GM21423 (cell line): ENCODE data around the gene BDNF.
"Not testable (repeated sequence)": the region's sequence is repeated elsewhere in the genome, so short reads cannot be mapped to it uniquely, and the experiment has no call there.

ENCODE experiments used
- ATAC-seq: cut with Tn5 transposase; IDR thresholded peaks from one replicate; pipeline ENCODE4 v1.9.1; 2021; ENCODE audit warnings: mild to moderate bottlenecking, moderate library complexity; ENCODE audit not compliant: unreplicated experiment

Gene BDNF

DNA sequence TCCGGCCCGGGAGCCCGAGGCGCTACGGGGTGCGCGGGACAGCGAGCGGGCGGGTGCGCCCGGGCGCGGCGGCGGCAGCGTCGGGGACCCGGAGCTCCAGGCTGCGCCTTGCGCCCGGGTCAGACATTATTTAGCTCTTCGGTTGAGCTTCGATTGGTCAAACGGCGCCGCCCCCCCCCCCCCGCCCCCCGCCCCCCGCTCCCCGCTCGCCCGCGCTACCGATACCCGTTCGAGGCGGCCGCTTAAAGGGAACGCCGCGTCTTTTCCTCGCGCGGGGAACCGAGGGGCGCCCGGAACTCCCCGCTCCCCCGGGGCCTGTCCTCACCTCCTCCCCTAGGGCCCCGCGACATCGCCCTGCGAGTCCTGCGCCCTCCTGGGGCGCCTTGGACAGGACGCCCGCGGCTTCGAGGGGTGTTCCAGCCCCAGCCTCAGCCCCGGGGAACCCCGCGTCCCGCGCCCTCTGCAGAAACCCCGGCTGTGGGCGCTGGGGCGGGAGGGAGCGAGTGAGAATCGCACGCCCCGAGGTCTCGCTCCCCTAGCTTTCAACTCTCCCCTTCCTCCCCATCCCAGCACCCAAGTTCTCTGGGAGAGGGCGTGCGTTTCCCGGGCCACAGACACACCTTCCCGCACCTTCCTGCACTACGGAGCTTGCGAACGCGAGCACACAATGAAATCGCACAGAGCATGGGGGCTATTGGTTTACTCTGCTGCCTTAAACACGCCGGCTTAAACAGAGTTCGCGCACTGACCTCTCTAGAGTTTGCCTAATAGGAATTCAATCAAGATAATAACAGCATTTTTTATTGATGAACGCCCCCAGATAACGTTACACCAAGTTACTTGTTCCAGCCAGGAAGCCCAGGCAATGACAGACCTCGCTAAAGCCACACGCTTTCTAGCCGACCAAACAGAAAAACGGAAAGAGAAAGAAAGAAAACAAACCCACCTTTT, at the start of gene BDNF:
TSS of gene BDNF (minus strand) at position 105 of the 951 bp plus-strand sequence. CDS start 41,891 bp downstream, outside the sequence.
- ATAC-seq: no peak

DNA sequence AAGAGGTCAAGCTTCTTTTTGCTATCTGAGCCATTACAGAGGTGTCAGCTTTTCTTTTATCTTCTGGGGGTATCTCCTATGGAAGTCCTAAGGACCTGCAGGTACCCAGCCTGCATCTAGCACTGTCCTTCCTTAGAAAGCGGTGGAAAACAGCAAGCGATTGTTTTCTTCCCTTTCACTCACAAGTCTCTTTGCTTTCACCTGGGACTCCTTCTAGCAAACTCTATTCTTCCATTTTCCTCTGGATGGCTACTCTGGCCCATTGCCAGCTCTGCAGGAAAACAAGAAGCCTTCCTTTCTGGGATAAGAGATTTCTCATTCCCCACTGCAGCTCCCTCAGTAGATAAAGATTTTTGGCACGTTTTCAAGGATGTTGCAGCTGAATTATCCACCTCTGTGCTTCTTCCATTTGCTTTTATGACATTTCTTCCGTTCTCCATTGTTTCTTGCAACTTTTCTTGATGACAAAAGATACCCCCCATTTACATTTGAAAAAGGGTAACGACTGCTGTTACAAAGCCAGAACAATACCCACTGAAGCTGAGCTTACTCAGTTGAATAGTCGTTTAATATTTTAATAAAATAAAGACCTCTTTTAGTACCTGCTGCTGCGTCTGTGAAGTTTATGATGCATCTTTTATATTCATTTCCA, 40.2 kb upstream of the BDNF start:
- ATAC-seq: no peak

DNA sequence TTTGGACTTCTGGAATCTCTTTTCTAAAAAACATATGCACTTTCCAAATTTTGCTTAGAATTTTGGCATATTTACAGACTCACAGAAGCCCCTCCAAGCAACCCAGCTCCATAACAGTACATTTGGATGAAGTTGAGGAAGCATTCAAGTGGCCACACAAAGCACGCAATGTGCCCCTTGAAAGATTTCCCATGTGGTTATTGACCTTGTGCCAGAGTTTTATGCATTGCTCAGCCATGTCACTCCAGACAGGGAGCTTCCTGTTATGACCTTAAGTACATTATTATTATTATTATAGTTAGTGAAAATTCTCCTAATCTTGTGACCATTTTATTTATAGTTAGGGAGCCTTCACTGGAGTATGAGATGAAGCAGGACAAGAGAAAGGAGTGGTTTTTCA, 35.0 kb upstream of the BDNF start:
- ATAC-seq: no peak

DNA sequence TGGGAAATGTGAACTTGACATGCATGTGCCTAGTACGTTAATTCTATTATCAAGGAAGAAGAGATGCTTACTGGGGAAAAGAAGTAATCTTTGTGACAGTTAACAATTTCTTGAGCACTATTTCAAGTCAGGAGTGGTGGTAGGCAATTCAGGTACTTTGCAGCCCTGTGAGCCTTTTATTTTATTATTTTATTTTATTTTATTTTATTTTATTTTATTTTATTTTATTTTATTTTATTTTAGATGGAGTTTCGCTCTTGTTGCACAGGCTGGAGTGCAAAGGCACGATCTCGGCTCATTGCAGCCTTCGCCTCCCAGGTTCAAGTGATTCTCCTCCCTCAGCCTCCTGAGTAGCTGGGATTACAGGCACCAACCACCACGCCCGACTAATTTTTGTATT, 31.5 kb upstream of the BDNF start:
- not testable (repeated sequence) for ATAC-seq

DNA sequence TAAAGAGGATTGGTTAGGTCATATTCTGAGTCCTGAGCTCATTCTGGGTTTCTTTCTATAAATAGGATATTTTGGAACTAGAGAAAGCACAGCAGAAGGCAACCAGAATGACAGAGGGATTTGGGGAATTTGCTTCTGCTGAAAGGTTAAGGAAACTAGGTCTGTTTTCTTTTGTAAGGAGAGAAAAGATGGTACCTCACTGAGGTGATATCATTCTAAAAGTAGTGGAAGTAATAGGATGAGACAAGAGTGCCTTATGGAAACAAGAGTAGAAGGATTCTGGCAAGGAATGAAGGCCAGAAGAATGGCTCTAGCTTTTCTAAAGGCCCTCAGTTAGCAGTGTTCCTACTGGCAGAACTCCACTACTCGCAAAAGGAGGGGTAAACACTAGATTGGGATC, 26.7 kb upstream of the BDNF start:
- ATAC-seq: no peak

DNA sequence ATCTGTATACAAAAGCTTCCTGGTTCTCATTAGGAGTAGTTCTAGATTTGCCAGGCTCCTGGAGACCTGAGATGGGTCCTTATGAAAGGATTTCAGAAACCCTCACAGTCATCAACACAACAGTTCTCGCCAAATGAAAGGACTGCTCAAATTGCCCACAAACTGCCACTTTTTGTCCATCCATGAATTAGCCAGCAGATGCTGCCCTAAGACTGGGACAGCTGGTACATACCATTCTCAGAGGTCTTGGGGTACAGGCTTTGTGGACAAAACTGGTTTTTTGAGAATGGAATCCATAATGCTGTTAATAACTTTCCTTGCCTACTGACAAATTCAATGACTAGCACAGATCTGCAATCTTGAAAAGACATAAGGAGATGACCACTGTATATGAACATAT, 23.4 kb upstream of the BDNF start:
- no peak for ATAC-seq

DNA sequence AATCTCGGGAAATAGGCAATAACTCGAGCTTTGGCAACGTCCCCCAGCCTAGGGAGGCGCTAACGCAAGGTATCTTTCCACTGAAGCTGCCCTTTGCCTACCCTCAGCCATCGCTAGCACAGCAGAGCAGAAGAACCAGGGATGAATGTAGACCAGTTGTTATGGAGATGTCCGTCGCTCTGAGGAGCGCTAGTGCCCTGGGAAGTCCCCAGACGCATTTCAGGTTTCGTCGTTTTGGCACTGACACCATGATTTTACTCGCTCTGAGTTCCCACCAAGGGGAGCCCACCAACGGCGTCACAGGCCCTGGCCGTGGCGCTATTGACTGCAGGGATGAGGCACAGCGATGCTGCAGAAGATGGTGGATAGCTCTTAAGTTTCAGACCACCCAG, 22.7 kb upstream of the BDNF start:
- ATAC-seq: no peak

DNA sequence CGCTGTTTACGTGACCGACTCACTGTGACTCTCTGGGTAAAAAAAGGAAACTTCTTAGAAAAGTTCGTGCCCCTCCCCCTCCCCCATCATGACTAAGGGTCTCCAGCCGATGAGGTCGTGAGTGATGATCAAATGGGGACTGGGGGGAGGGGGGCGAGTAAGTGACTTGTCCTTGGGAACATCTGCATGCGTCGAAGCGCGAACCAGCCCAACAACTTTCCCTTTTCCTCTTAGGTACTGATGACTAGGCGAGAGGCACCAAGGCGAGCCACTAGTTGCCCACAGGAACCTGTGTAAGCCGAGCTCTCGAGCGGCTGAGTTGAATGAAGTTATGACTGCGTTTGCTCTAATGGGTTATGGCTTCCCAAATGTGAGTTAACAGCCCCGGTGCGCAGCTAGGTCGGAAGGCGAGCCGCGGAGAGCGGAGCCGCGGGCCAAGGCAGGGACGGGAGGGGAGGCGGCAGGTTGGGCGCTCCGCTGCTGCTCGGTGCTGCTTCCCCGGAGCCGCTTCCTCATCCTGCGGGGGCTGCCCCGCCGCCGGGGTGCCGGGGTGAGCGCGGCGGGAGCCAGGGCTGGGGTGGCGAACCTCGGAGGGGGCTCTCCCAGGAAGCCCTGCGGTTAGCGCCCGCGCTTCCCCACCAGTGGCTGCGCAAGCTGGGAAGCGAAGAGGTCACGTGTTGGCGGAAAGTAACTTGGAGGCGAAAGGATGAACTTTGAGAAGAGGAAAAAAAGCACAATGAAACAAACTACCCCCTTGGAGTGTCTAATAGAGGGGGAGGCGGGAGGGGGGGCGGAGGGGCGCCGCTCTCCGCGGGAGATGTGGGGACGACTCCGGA, 22.1 kb upstream of the BDNF start:
- peak; percentile 58 for ATAC-seq

DNA sequence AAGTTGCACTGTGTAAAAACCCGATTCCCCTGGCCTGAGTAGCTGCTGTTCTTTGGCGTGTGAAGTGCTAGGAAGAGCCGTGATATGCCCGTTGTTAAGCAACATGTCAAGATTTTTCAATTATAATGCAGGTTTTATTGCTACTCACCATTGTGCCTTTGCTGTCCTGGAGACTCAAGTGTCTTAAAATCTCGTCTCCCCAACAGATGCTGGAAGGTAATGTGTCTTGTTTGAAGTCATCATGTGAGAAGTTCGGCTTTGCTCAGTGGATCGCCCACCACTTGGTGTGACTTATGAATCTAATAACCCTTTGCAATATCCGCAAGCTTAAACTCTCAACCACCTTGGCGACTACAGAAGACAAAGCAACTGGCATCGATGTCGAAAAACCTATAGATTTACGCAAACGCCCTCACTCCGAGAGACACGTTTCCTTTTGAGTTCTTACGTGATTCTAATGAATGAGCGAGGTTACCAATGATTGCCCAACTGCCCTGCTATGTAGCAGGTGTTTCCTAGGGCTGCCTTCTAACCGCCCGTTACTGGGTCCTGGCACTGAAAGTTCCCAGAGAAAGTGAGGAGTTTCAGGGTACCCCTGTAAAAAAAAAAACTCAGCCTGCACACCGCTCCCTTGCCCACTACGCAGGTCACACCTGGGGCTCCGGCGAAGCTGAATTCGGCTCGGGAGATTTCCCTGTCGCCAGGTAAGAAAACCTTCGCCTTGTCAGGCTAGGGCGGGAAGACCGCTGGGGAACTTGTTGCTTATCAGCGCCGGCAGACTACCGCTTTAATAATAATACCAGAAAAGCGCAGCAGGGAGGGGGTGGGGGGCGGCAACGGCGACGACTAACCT, 21.2 kb upstream of the BDNF start:
- no peak for ATAC-seq

DNA sequence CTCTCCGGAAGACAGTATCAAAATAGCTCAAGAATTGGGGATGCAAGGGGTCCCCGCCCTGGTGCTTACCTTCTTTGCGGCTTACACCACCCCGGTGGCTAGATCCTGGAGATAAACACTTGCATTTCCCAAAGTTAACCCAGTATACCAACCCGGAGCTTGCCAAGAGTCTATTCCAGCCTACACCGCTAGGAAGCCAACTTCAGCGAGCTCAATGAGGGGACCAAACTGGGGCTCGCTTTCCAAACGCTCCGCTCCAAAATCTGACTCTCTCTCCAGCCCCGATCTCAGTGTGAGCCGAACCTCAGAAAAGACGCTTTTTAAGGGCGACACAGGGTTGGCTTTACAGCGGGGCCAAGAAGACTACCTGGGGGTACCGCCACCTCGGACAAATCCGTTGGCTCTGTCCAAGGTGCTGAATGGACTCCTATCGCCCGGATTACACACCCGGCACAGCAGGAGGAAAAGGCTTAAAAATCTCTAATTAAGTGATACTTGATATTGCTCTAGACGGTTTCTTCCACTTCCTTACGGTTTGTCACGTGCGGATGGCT, 20.1 kb upstream of the BDNF start:
- no peak for ATAC-seq

DNA sequence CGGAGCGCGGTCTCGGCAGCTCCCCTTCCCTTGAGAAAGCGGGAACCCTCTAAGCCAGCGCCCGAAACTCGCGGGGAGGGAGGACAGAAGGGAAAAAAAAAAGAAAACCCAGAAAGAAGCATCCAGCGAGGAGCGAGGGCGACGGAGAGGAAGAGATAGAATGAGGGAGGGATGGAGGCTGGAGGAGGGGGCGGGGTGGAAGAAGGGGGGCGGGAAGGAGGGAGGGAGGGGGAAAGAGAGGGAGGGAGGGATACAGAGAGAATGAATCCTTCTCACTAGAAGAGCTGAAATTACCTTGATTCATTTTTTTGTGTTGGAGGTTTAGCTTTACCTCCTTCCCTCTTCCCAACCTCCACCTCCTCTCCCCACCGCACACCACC, 19.3 kb upstream of the BDNF start:
- ATAC-seq: no peak

DNA sequence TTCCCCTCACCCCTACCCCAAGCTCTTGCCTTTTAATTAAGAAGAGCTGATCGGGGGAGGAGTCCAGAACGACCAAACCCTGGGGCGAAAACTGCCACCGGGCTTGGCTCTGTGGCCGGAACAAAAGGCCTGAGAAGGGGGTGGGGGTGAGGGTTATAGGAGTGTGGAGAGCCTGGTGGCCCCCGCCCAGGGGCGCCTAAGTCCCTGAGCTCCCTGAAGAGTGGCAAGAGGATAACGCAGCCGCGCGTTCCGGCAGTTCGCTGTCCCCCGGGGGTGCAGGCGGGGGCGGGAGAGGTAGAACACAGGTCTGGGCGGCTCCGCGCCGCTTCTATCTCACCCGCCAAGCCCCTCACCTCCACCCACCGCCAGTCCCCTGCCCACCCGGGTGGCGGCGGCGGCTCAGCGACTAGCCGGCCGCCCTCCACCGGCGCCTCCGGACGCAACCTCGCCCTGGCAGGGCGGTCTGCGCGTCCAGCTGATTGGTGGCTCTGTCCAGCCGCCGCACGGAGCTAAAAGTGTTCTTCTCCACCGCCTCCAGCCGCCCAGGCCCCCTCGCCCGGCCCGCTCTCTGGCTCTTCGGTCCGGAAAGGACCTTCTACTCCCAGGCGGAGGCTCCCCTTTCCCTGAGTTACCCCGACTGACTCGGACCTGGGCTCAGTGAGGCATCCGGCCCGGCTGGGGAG, 18.7 kb upstream of the BDNF start:
- no peak for ATAC-seq

DNA sequence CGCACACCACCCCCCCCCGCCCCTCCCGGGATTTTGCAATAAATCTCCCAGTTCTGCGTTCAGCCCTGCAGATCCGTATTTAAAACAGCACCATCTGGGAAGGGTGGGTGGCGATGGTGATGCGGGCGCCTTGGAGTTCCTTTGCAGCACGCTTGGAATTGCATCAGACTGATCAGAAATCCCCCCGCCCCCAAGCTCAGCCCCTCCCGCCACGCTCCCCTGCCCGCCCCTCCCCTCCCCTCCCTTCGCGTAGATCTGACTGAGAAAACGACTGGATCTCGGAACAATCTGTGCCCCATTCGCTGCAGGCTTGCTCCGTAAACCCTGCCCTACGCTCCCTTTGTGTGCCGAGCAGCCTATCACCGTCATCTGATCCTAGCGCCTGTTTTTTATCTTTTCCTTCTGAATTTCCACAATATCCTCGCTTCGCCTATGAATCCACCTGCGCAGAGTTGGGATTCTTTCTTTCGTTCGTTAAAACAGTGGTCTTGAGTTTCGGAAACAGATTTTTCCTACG, 18.1 kb upstream of the BDNF start:
- no peak for ATAC-seq

DNA sequence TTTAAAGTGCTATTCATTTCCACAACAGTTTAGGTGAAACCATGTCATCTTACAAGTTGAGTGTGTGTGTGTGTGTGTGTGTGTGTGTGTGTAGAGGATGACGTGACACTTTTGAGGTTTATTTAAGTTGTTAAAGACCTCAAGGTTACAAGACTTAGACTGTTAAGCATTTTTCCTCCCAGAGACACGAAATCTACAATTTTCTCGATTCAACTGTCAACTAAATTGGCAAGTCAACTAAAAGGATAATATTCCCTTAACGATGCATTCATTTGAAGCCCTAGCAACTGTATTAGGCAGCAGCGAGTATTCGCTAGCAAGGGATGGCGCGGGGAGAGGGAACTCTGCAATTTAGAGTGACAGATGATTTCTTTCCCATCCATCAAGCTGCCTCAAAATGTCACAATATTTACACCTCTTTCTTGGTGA, 17.6 kb upstream of the BDNF start:
- no peak for ATAC-seq

DNA sequence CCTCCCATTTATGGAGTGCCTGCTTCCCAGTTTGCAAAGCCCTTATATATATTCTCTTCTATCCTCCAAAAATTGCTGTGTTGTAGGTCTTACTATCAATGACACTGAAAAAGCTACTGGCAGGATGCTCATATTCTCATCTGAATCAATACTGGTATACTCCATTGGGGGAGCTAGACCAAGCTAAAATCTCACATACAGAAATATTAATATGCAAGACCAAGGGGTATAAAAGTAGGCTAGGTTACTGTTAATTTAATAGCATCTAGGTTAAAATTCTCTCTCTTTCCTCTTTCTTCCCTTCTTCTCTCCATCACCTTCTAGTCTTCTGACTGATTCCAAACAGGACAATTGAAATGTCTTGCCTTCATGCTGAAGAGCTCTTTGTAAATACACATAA, 17.1 kb upstream of the BDNF start:
- no peak for ATAC-seq

DNA sequence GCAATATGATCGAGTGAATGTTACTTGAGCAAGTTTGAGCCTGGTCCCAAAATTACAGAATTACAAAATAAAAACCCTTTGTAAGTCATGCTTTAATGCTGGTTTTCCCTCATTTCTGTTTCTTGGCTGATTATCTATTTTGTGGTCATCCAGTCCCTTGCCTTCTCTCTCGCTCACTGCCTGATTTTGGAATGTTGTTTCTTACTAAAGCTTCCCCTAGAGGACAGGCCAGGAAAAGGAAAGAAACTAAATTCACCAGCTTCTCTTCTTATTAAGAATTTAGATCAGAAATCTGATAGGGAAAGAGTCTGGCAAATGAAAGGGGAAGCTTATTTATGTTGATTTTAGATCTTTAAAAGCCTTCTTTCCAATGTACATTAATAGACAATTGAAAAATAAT, 16.6 kb upstream of the BDNF start:
- ATAC-seq: no peak

DNA sequence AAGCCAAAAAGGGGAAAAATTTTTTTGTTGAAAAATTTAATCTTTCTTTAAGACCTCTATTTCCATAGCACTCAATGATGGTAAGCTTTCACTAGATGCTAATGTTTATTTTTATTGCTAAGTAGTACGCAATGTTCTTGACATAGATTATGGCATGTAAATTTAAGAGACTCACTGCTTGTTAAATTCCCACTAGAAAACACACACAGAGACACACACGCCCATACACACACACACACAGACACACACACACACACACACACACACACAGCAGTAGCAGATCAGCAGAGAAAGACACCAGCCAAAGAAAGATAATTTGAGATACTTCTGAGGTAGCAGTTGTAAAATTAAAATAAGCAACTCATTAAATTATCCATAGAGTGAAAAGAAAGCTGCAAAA, 16.0 kb upstream of the BDNF start:
- no peak for ATAC-seq

DNA sequence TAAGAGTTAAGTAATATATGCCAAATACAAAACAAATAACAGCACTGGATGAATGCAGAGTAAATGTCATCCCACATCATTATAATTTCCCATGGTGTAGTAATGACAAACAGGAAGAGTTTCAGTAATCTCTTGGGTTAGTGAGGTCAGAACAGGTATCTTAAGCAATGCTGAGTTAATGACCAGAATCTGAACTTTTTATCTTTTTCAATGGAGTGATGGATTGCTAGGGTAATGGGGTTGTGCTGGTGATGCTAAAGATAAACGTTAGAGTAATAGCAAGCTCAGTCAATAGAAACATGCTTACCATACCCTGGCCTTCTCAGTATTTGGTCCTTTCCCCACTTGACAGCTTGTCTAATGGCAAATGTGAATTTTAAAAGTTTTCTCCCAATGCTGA, 11.5 kb upstream of the BDNF start:
- ATAC-seq: no peak

DNA sequence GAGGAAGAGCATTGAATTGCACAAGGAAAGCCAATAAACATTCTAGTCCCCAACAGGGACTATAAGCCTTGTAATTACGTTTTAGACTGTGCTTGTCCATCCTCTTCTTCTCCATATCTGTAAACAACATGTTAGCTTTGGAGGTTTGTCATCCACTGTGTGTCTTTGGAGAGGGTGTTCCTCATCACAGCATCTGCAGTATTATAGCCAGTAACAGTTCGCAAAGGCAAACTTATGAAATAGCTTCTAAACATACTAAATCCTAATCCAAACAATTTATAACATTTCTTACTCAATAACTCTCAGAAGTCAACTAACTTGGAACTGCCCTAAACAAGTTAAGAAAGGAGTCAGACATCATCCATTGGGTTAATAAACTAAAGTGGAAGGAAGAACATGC, 10.3 kb upstream of the BDNF start:
- no peak for ATAC-seq
